GM12865 (cell line): ENCODE measurements around the gene DHX38.
"Not testable (repeated sequence)": the region's sequence is repeated elsewhere in the genome, so short reads cannot be mapped to it uniquely, and the experiment has no call there.

Source experiments
- DNase-seq: peaks from one replicate; pipeline ENCODE4 v3.0.0; 2010; ENCODE audit warnings: low read depth
- H3K4me3 ChIP-seq: 2 replicates; pipeline ENCODE4 v1.5.1; 2011; ENCODE audit warnings: mild to moderate bottlenecking, low read depth, low read length, control low read depth
- CTCF ChIP-seq: IDR thresholded peaks from 2 replicates; pipeline ENCODE4 v1.5.1; 2011; ENCODE audit warnings: low read length, control low read depth, low read depth, inconsistent platforms; ENCODE audit not compliant: insufficient read depth; ENCODE audit errors: missing control alignments

The DHX38 gene

GRCh38 chr16:72072514-72073342 is 20.9 kb upstream of the DHX38 start:
- no peak overlapping the region for H3K4me3 ChIP-seq
- no peak for TF ChIP-seq CTCF
- no peak for DNase-seq

- no peak for DNase-seq
- no peak for TF ChIP-seq CTCF
- no peak overlapping the region for H3K4me3 ChIP-seq
Measured at GRCh38 chr16:72073560-72074230, 20.0 kb upstream of the DHX38 start.

GRCh38 chr16:72075067-72075466 is 18.6 kb upstream of the DHX38 start:
- not testable (repeated sequence) for H3K4me3 ChIP-seq, DNase-seq

- H3K4me3 ChIP-seq, DNase-seq: not testable (repeated sequence)
Measured at GRCh38 chr16:72076991-72077706, 16.5 kb upstream of the DHX38 start.

- DNase-seq = no peak
- H3K4me3 ChIP-seq = no peak overlapping the region
- TF ChIP-seq CTCF = no peak
Measured at GRCh38 chr16:72083778-72084404, 9.8 kb upstream of the DHX38 start.

- no peak overlapping the region for H3K4me3 ChIP-seq
- DNase-seq = no peak
- TF ChIP-seq CTCF = no peak
Measured at GRCh38 chr16:72084445-72084844, 9.2 kb upstream of the DHX38 start.

GRCh38 chr16:72085002-72085401 is 8.6 kb upstream of the DHX38 start:
- DNase-seq = no peak
- no peak for TF ChIP-seq CTCF
- H3K4me3 ChIP-seq = no peak overlapping the region
